NCI-H510A treated with DMSO at 0.1 percent for 48 hours (cell line): ENCODE data around the gene TMEM175.
"Not testable (repeated sequence)": the region's sequence is repeated elsewhere in the genome, so short reads cannot be mapped to it uniquely, and the experiment has no call there.

Experiments
- DNase-seq: peaks from one replicate; lab custom pipeline; 2025; lab: John Stamatoyannopoulos, UW

The TMEM175 gene

GRCh38 chr4:917992-918391 lies 14.3 kb upstream of the TMEM175 start:
- no peak for DNase-seq

- DNase-seq, result not testable (repeated sequence)
Observed at GRCh38 chr4:918591-918990, 13.7 kb upstream of the TMEM175 start.

DNA sequence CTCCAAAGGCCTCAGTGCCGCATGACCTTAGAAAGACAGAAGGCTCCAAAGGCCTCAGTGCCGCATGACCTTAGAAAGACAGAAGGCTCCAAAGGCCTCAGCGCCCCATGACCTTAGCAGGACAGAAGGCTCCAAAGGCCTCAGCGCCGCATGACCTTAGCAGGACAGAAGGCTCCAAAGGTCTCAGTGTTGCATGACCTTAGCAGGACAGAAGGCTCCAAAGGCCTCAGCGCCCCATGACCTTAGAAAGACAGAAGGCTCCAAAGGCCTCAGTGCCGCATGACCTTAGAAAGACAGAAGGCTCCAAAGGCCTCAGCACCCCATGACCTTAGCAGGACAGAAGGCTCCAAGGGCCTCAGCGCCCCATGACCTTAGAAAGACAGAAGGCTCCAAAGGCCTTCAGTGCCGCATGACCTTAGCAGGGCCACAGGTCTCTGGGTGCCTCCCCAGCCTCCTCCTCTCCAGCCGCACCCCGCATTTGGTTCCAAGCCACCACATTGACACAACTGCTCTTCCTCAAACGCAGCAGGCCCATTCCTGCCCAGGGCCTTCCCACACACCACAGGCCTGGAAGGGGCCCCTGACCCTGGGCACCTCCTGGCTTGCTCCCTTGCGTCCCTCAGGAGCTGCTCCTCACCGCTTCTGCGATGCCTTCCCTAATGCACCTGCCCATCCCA lies 13.1 kb upstream of the TMEM175 start:
- DNase-seq, result not testable (repeated sequence)

- no peak for DNase-seq
Observed at GRCh38 chr4:921830-922331, 10.4 kb upstream of the TMEM175 start.

- DNase-seq, result no peak
Observed at GRCh38 chr4:924107-925096, 7.9 kb upstream of the TMEM175 start.

DNA sequence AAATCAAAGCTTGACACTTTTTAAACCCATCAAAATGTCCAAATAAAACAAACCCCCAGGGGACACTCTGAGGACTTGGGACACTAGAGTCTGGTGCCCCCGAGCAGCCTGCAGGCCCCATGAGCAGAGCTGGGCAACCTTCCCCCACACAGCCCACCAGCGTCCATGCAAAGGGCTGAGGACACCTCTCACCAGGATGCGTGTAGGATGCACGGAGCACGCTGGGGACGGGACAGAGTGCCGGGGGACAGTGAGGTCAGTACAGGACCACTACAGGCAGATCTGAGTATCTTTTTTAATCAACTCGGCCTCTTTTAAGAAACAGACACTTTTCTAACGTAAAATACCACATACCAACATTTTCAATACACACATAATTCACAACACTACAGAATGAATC lies 7.1 kb upstream of the TMEM175 start:
- DNase-seq, result no peak

- no peak for DNase-seq
Observed at GRCh38 chr4:925771-926500, 6.3 kb upstream of the TMEM175 start.

DNA sequence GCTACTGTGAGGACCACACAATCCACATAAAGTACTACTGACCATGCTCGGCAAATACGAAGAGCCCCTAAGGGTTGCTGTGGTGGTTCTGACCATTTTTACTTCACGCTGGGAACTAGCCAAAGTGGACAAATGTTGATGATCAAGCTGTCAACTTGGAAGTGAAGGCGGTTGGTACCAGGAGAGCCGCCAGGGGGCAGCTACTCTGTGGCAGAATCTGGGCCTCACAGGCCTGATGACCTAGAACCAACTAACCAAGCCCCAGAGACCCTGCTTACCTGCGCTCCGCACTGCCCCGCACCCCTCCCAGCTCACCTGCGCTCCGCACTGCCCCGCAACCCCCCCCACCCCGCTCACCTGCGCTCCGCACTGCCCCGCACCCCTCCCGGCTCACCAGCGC lies 5.7 kb upstream of the TMEM175 start:
- peak; percentile 0 for DNase-seq

- not testable (repeated sequence) for DNase-seq
Observed at GRCh38 chr4:927566-927965, 4.7 kb upstream of the TMEM175 start.

- DNase-seq, result no peak
Observed at GRCh38 chr4:929096-929765, 3.0 kb upstream of the TMEM175 start.

DNA sequence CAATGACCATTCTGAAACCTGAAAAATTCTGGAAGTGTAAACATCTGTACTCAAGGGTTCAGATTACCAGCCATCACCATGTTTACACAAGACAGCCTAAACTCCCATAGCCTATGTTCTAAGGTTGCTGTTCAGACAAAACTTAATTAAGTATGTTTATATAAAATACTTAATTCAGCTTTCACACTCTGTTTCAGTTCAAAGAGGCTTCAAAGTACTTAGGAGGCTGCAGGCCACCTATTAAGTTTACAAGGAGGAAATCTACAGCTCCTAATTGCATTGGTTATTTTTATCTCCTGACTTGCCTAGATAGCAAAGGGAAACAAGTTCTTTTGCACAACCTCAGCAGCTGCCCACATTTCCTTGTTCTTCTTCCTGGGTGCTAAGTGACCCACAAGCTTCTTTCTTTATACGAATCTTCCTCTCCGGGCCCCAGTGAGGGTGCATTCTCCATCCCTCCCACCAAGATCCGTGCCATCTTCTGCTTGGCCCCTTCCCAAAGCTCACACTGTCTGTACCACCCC lies 2.2 kb upstream of the TMEM175 start:
- DNase-seq, result no peak

- peak; percentile 1 for DNase-seq
Observed at GRCh38 chr4:930827-931193, 1.4 kb upstream of the TMEM175 start.

- no peak for DNase-seq
Observed at GRCh38 chr4:931194-931959, 883 bp upstream of the TMEM175 start.

GRCh38 chr4:932713-933070 lies 432 bp downstream of the TMEM175 start:
- DNase-seq, result no peak

DNA sequence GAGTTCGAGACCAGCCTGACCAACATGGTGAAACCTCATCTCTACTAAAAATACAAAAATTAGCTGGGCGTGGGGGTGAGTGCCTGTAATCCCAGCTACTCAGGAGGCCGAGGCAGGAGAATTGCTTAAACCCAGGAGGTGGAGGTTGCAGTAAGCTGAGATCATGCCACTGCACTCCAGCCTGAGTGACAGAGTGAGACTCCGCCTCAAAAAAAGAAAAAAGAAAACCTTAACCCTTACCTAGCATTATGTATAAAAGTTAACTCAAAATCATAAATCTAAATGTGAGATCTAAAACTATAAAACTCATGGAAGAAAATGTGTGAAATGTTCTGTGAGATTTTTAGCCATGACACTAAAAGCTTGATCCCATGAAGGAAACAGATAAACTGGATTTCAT lies 7.2 kb downstream of the TMEM175 start:
- not testable (repeated sequence) for DNase-seq

- DNase-seq, result no peak
Observed at GRCh38 chr4:945274-946102, 13.2 kb downstream of the TMEM175 start.

DNA sequence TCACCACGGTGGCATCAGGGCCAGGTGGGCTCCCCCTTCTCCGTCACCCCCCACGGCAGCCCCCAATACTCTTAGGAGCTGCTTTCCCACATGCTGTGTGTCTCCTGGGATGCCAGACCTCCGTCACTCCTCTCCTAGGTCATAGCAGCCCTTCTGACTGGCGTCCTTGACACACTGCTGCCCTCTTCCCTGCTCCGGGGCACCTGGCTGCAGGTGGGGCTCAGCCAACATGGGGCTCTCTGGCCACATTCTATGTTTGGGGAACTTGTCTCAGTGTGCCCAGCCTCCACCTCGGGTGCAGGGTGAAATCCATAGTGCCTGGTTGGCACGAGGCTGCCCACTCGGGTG lies 13.8 kb downstream of the TMEM175 start:
- no peak for DNase-seq

- no peak for DNase-seq
Observed at GRCh38 chr4:946517-947471, 14.5 kb downstream of the TMEM175 start.

GRCh38 chr4:947491-947971 lies 15.3 kb downstream of the TMEM175 start:
- DNase-seq, result no peak
